ENCODE measurements around the gene ZNF124.
"Not testable (repeated sequence)": the region's sequence is repeated elsewhere in the genome, so short reads cannot be mapped to it uniquely, and the experiment has no call there.

ZNF124 gene

GRCh38 chr1:247171875-247172563, at the start of gene ZNF124:
Gene ZNF124 (minus strand): TSS chr1:247172020. CDS start chr1:247171877, 143 bp downstream.
- DNase-seq, result not testable (repeated sequence)

- not testable (repeated sequence) for DNase-seq
These were observed 48.5 kb upstream of the ZNF124 start for GRCh38 chr1:247220280-247220679.

GRCh38 chr1:247218121-247218651, 46.4 kb upstream of the ZNF124 start:
- DNase-seq, result no peak

GRCh38 chr1:247216261-247216660, 44.4 kb upstream of the ZNF124 start:
- no peak for DNase-seq

- peak; percentile 27 for DNase-seq
These were observed 41.1 kb upstream of the ZNF124 start for GRCh38 chr1:247212627-247213617.

- no peak for DNase-seq
These were observed 40.2 kb upstream of the ZNF124 start for GRCh38 chr1:247212012-247212411.

GRCh38 chr1:247211339-247211738, 39.5 kb upstream of the ZNF124 start:
- no peak for DNase-seq

GRCh38 chr1:247210376-247211117, 38.7 kb upstream of the ZNF124 start:
- peak; percentile 96 for DNase-seq

GRCh38 chr1:247210062-247210375, 38.2 kb upstream of the ZNF124 start:
- no peak for DNase-seq

GRCh38 chr1:247209396-247209795, 37.6 kb upstream of the ZNF124 start:
- no peak for DNase-seq

GRCh38 chr1:247204177-247204647, 32.4 kb upstream of the ZNF124 start:
- DNase-seq, result no peak

GRCh38 chr1:247198781-247199180, 27.0 kb upstream of the ZNF124 start:
- no peak for DNase-seq

- DNase-seq, result no peak
These were observed 22.1 kb upstream of the ZNF124 start for GRCh38 chr1:247193958-247194357.

- no peak for DNase-seq
These were observed 18.4 kb upstream of the ZNF124 start for GRCh38 chr1:247189981-247190798.

- no peak for DNase-seq
These were observed 13.8 kb upstream of the ZNF124 start for GRCh38 chr1:247185667-247186066.

GRCh38 chr1:247184254-247184653, 12.4 kb upstream of the ZNF124 start:
- no peak for DNase-seq

GRCh38 chr1:247182994-247183393, 11.2 kb upstream of the ZNF124 start:
- DNase-seq, result no peak

GRCh38 chr1:247180581-247180980, 8.8 kb upstream of the ZNF124 start:
- DNase-seq, result no peak

- no peak for DNase-seq
These were observed 5.9 kb upstream of the ZNF124 start for GRCh38 chr1:247177755-247178154.

- DNase-seq, result no peak
These were observed 3.6 kb upstream of the ZNF124 start for GRCh38 chr1:247175458-247175857.

- no peak for DNase-seq
These were observed 1.6 kb upstream of the ZNF124 start for GRCh38 chr1:247173431-247173830.

GRCh38 chr1:247172996-247173395, 1.2 kb upstream of the ZNF124 start:
- no peak for DNase-seq
